Transverse colon (tissue), 4 donors: ENCODE data around the gene CDK15. TPM values are rescaled to one million over a fixed set of nuclear protein-coding genes. Genes with fewer than 3 reads are reported as not detected.

Experiments used
- DNase-seq: peaks from one replicate; pipeline ENCODE4 v3.0.0-alpha.2; 2019
- H3K27ac ChIP-seq, 4 donors: fragments of 200-600 bp; sonication (generic); 2 replicates each; pipeline ENCODE4 v1.5.1; 2016 to 2018; ENCODE audit warnings: inconsistent platforms in 4 of 4
- H3K27me3 ChIP-seq: fragments of 200-600 bp; sonication (generic); 2 replicates; pipeline ENCODE4 v1.5.1; 2017; ENCODE audit warnings: inconsistent platforms
- H3K36me3 ChIP-seq, 4 donors: fragments of 200-600 bp; sonication (generic); 2 replicates each; pipeline ENCODE4 v1.5.1; 2017 to 2019; ENCODE audit warnings: inconsistent platforms in 4 of 4
- H3K4me1 ChIP-seq, 4 donors: fragments of 200-600 bp; sonication (generic); 2 replicates each; pipeline ENCODE4 v1.5.1; 2017 to 2020; ENCODE audit warnings: inconsistent platforms in 4 of 4
- H3K4me3 ChIP-seq, 4 donors: fragments of 200-600 bp; sonication (generic); 1 replicate in 1 of 4; 2 replicates in 3 of 4; pipeline versions ENCODE4 v1.5.1 to v1.6.1; 2017 to 2019; ENCODE audit warnings: inconsistent platforms in 4 of 4
- H3K9me3 ChIP-seq, 2 donors: fragments of 200-600 bp; sonication (generic); 2 replicates each; pipeline ENCODE4 v1.5.1; 2017 to 2019; ENCODE audit warnings: inconsistent platforms in 2 of 2
- CTCF ChIP-seq, 5 experiments: fragments of 200-600 bp in 3 of 5; fragments of 450-650 bp in 2 of 5; sonication (generic) in 3 of 5; IDR thresholded peaks; 1 replicate in 2 of 5; 2 replicates in 3 of 5; pipeline ENCODE4 v1.5.1; 2016 to 2017; ENCODE audit warnings: antibody characterized with exemption in 5 of 5, inconsistent platforms in 3 of 5, mild to moderate bottlenecking in 2 of 5, moderate library complexity in 1 of 5
- EP300 ChIP-seq: sonication (generic); formaldehyde crosslinking; IDR thresholded peaks from one replicate; pipeline ENCODE4 v1.6.1; 2017; ENCODE audit warnings: antibody characterized with exemption, low read depth
- POLR2A ChIP-seq: fragments of 450-650 bp; IDR thresholded peaks from one replicate; pipeline ENCODE4 v1.6.1; 2016; ENCODE audit warnings: antibody characterized with exemption, mild to moderate bottlenecking, moderate library complexity
- POLR2AphosphoS5 ChIP-seq, 3 donors: sonication (generic); formaldehyde crosslinking; IDR thresholded peaks; one replicate each; pipeline ENCODE4 v1.6.1; 2016; ENCODE audit warnings: antibody characterized with exemption in 3 of 3
- WGBS, 2 donors: methylation state at CpG; one replicate each; pipeline ENCODE4 v1.1.5; 2018; ENCODE audit warnings: low coverage in 1 of 2; 5-methylcytosine and 5-hydroxymethylcytosine counted together
- in situ Hi-C, 4 donors: fragments of 200-750 bp; cut with MboI; loops; one replicate each; pipeline versions ENCODE4 v1.15.0 to v1.15.1; 2017; ENCODE audit warnings: low sequenced_read_pairs in 3 of 4, low pct_ligation_motif_present in 1 of 4, low pct_unique_long_range_greater_than_20kb in 1 of 4
- intact Hi-C: fragments of 100-400 bp; cut with DNase I; formaldehyde crosslinking; loops from one replicate; pipeline ENCODE4 v1.15.1; 2023; ENCODE audit warnings: low total_unique reads
- total RNA-seq, 4 donors: library from RNA; depleted of rRNA; stranded (reverse); fragments of >200 nt; gene quantifications; one replicate each; pipeline ENCODE4 v1.1.0, GENCODE V29; 2016

Gene CDK15
- total RNA-seq, 4 donors from 2014 or later: 0.14 to 0.79 TPM; not detected in 2

GRCh38 chr2:201930831-201931230, 124.5 kb downstream of the CDK15 start:
- Histone ChIP-seq H3K27ac (no peak overlapping the region), H3K4me1 (no peaks in the 10 kb centered on the region), H3K4me3 (no peak overlapping the region), H3K9me3 (no peaks in the 10 kb centered on the region), H3K27me3 (no peaks in the 10 kb centered on the region), H3K36me3 (no peaks in the 10 kb centered on the region)
- TF ChIP-seq POLR2AphosphoS5 (IDR thresholded peaks at IDR 0.05): no peak
- TF ChIP-seq POLR2A: no peak
- no peak for TF ChIP-seq EP300
- no peak for TF ChIP-seq CTCF (IDR thresholded peaks at IDR 0.05)
- intact Hi-C loops (no loop called here), in situ Hi-C loops (no loop called here)
- DNase-seq: no peak

- TF ChIP-seq POLR2AphosphoS5 (IDR thresholded peaks at IDR 0.05): no peak
- no peak for TF ChIP-seq POLR2A
- no peak for TF ChIP-seq CTCF (IDR thresholded peaks at IDR 0.05)
- TF ChIP-seq EP300: no peak
- Histone ChIP-seq H3K4me3 (no peak overlapping the region), H3K36me3 (no peaks in the 10 kb centered on the region), H3K27ac (no peak overlapping the region), H3K27me3 (no peaks in the 10 kb centered on the region), H3K4me1 (peaks cover 0 to 3% (median 0%) of the 10 kb centered on the region in 4 donors), H3K9me3 (no peaks in the 10 kb centered on the region)
- 61 to 66% methylated on average over 2 of the region's 2 CpGs for WGBS, 2 donors
- intact Hi-C loops: no loop called here
- no peak for DNase-seq
- in situ Hi-C loops: no loop called here
Observed at GRCh38 chr2:201931475-201931874, 125.1 kb downstream of the CDK15 start.

- DNase-seq: no peak
- 74 to 75% methylated on average over 4 to 7 of the region's 7 CpGs for WGBS, 2 donors
- TF ChIP-seq POLR2A (no peak), POLR2AphosphoS5 (IDR thresholded peaks at IDR 0.05) (no peak), CTCF (IDR thresholded peaks at IDR 0.05) (no peak)
- Histone ChIP-seq H3K36me3 (no peaks in the 10 kb centered on the region), H3K4me3 (no peak overlapping the region), H3K27ac (no peak overlapping the region), H3K4me1 (peaks cover 0 to 4% (median 0%) of the 10 kb centered on the region in 4 donors), H3K27me3 (no peaks in the 10 kb centered on the region), H3K9me3 (no peaks in the 10 kb centered on the region)
- intact Hi-C loops (no loop called here), in situ Hi-C loops (no loop called here)
Observed at GRCh38 chr2:201931951-201932350, 125.6 kb downstream of the CDK15 start.

GRCh38 chr2:201932511-201932910, 126.2 kb downstream of the CDK15 start:
- H3K4me1 ChIP-seq: peaks cover 0 to 4% (median 2%) of the 10 kb centered on the region in 4 donors
- no peak overlapping the region for H3K27ac ChIP-seq
- 33 to 59% methylated on average over 1 to 3 of the region's 3 CpGs for WGBS, 2 donors
- H3K36me3 ChIP-seq: no peaks in the 10 kb centered on the region
- no peaks in the 10 kb centered on the region for H3K9me3 ChIP-seq
- no peak for DNase-seq
- in situ Hi-C loops: no loop called here
- TF ChIP-seq POLR2AphosphoS5 (IDR thresholded peaks at IDR 0.05) (no peak), CTCF (IDR thresholded peaks at IDR 0.05) (no peak), POLR2A (no peak), EP300 (no peak)
- no peak overlapping the region for H3K4me3 ChIP-seq
- intact Hi-C loops: no loop called here
- H3K27me3 ChIP-seq: peaks cover 3% of the 10 kb centered on the region
